ENCODE results near the gene HOXD8. TPM values are rescaled to one million over a fixed set of nuclear protein-coding genes. Genes with fewer than 3 reads are reported as not detected.
A peak's percentile ranks its signal among the peaks of the same experiment; 100 is the strongest.

The HOXD8 gene
- total RNA-seq, 1 donor from 2014 or later = not detected

GRCh38 chr2:176177580-176178037 lies 48.1 kb downstream of the HOXD8 start:
- Mint-ChIP-seq H3K4me3 (ENCODE audit: unreplicated experiment) (no peak overlapping the region), H3K27ac (ENCODE audit: unreplicated experiment) (no peak overlapping the region), H3K9me3 (ENCODE audit: low read depth) (peaks cover 4% of the 10 kb centered on the region), H3K27me3 (ENCODE audit: low read depth) (peaks cover 82% of the 10 kb centered on the region), H3K36me3 (ENCODE audit: low read depth) (peaks cover 6% of the 10 kb centered on the region), H3K4me1 (ENCODE audit: low read depth) (no peaks in the 10 kb centered on the region)
- no peak for TF ChIP-seq CTCF (IDR thresholded peaks at IDR 0.05)
- DNase-seq (ENCODE audit: low spot score) = no peak

- H3K4me3 Mint-ChIP-seq (ENCODE audit: unreplicated experiment) = no peak overlapping the region
- H3K9me3 Mint-ChIP-seq (ENCODE audit: low read depth) = peaks cover 2% of the 10 kb centered on the region
- H3K4me1 Mint-ChIP-seq (ENCODE audit: low read depth) = no peaks in the 10 kb centered on the region
- peaks cover 4% of the 10 kb centered on the region for H3K36me3 Mint-ChIP-seq (ENCODE audit: low read depth)
- no peak for TF ChIP-seq CTCF (IDR thresholded peaks at IDR 0.05)
- H3K27ac Mint-ChIP-seq (ENCODE audit: unreplicated experiment) = no peak overlapping the region
- no peak for DNase-seq (ENCODE audit: low spot score)
- peaks cover 82% of the 10 kb centered on the region for H3K27me3 Mint-ChIP-seq (ENCODE audit: low read depth)
Measured at GRCh38 chr2:176178038-176178756, 48.7 kb downstream of the HOXD8 start.

- Mint-ChIP-seq H3K4me1 (ENCODE audit: low read depth) (no peaks in the 10 kb centered on the region), H3K36me3 (ENCODE audit: low read depth) (peaks cover 4% of the 10 kb centered on the region), H3K9me3 (ENCODE audit: low read depth) (peaks cover 2% of the 10 kb centered on the region), H3K4me3 (ENCODE audit: unreplicated experiment) (no peak overlapping the region), H3K27me3 (ENCODE audit: low read depth) (peaks cover 81% of the 10 kb centered on the region), H3K27ac (ENCODE audit: unreplicated experiment) (no peak overlapping the region)
- DNase-seq (ENCODE audit: low spot score) = no peak
- no peak for TF ChIP-seq CTCF (IDR thresholded peaks at IDR 0.05)
Measured at GRCh38 chr2:176178757-176179295, 49.3 kb downstream of the HOXD8 start.

GRCh38 chr2:176181551-176181950 lies 52.0 kb downstream of the HOXD8 start:
- peaks cover 4% of the 10 kb centered on the region for H3K9me3 Mint-ChIP-seq (ENCODE audit: low read depth)
- peaks cover 6% of the 10 kb centered on the region for H3K36me3 Mint-ChIP-seq (ENCODE audit: low read depth)
- DNase-seq (ENCODE audit: low spot score) = no peak
- no peaks in the 10 kb centered on the region for H3K4me1 Mint-ChIP-seq (ENCODE audit: low read depth)
- no peak overlapping the region for H3K27ac Mint-ChIP-seq (ENCODE audit: unreplicated experiment)
- H3K4me3 Mint-ChIP-seq (ENCODE audit: unreplicated experiment) = no peak overlapping the region
- H3K27me3 Mint-ChIP-seq (ENCODE audit: low read depth) = peaks cover 69% of the 10 kb centered on the region
- TF ChIP-seq CTCF (IDR thresholded peaks at IDR 0.05) = no peak

Small RNA genes within 50 kb of the gene (microRNA-seq; reads per million reads assigned to microRNA genes)
- gene MIR10B (ENCODE audit: borderline number of aligned reads) = 6.6 reads per million, percentile 9 among the genes with 10 or more reads in this experiment

Other genes starting within 250 kb of the HOXD8 start
- gene LNPK, start 127.4 kb upstream of the HOXD8 start, total RNA-seq = 51.0 to 59.5 TPM (median 53.3 TPM) in 3 replicates
- not detected in 3 replicates for gene EVX2, start 45.7 kb upstream of the HOXD8 start, total RNA-seq
- gene HOXD13, start 37.0 kb upstream of the HOXD8 start, total RNA-seq = not detected in 3 replicates
- not detected in 3 replicates for gene HOXD12, start 29.9 kb upstream of the HOXD8 start, total RNA-seq
- not detected in 3 replicates for gene HOXD11, start 22.4 kb upstream of the HOXD8 start, total RNA-seq
- gene HOXD10, start 12.9 kb upstream of the HOXD8 start, total RNA-seq = not detected in 3 replicates
- not detected in 3 replicates for gene HOXD9, start 7.0 kb upstream of the HOXD8 start, total RNA-seq
- gene HOXD4, start 21.8 kb downstream of the HOXD8 start, total RNA-seq = not detected in 3 replicates
- gene HOXD3, start 27.6 kb downstream of the HOXD8 start, total RNA-seq = not detected in 3 replicates
- gene HOXD1, start 59.0 kb downstream of the HOXD8 start, total RNA-seq = not detected in 3 replicates
- 19.4 to 21.3 TPM (median 19.5 TPM) in 3 replicates for gene MTX2, start 139.7 kb downstream of the HOXD8 start, total RNA-seq